ENCODE measurements around the gene ASIC4. TPM values are rescaled to one million over a fixed set of nuclear protein-coding genes. Genes with fewer than 3 reads are reported as not detected.

Gene ASIC4
- total and polyA plus RNA-seq, 2 of the 4 experiments (the other 2 are of a cell fraction), result 0.10 TPM; not detected in 1

- intact Hi-C loops (cut with micrococcal nuclease), result no loop called here
- CTCF ChIA-PET, result interaction anchor here (1.6 kb wide), 1 partner anchor 58 kb away, joined by 4 read pairs; no protein-coding TSS in a partner anchor
- no peak for ATAC-seq (ENCODE audit: low read depth)
Measured at GRCh38 chr2:219471476-219472371, 42.6 kb upstream of the ASIC4 start.

More at GRCh38 chr2:219471476-219472371, 42.6 kb upstream of the ASIC4 start:
- Histone ChIP-seq H3K36me3 (ENCODE audit: control insufficient read depth, insufficient read depth, low read length) (peaks cover 58% of the 10 kb centered on the region; the same call in 1 of the 2 replicates), H4K91ac (ENCODE audit: insufficient read depth, low read depth, low read length) (no peak overlapping the region), H4K5ac (ENCODE audit: low read depth, low read length) (no peak overlapping the region), H4K8ac (ENCODE audit: low read depth in 2 of 2, low read length in 2 of 2) (no peak overlapping the region), H2BK20ac (ENCODE audit: low read depth, low read length) (no peak overlapping the region), H2BK15ac (ENCODE audit: low read depth, low read length) (no peak overlapping the region), H3K4me3 (ENCODE audit: insufficient read depth, low read depth, low read length) (no peak overlapping the region), H3K27ac (ENCODE audit: insufficient read depth, low read length) (no peak overlapping the region), H2BK120ac (ENCODE audit: low read depth, low read length) (no peak overlapping the region), H3K56ac (ENCODE audit: extremely low read depth, insufficient read depth, low read length) (no peak overlapping the region), H2AFZ (replicated peaks; ENCODE audit: low read length, poor library complexity) (no peak overlapping the region), H3K9me1 (ENCODE audit: insufficient read depth, low read length) (no peaks in the 10 kb centered on the region), H3K4ac (ENCODE audit: low read depth, low read length) (no peak overlapping the region), H3K4me1 (ENCODE audit: control insufficient read depth, insufficient read depth, low read length) (peaks cover 17% of the 10 kb centered on the region), H3K4me2 (ENCODE audit: low read depth, low read length) (no peak overlapping the region), H3K18ac (ENCODE audit: low read depth, low read length) (no peak overlapping the region), H3K9me3 (ENCODE audit: control insufficient read depth, insufficient read depth, low read length) (no peaks in the 10 kb centered on the region), H4K20me1 (ENCODE audit: insufficient read depth, low read length) (no peaks in the 10 kb centered on the region; the same call in 1 of the 2 replicates), H3K9ac (ENCODE audit: low read depth, low read length) (no peak overlapping the region), H2AK9ac (replicated peaks; ENCODE audit: low read depth, low read length, poor library complexity) (peak overlapping the region; percentile 48), H3K14ac (replicated peaks; ENCODE audit: low read depth, low read length) (no peak overlapping the region), H2AK5ac (ENCODE audit: low read depth, low read length) (no peak overlapping the region), H3K27me3 (ENCODE audit: control insufficient read depth, insufficient read depth, low read length) (no peaks in the 10 kb centered on the region), H3K79me1 (ENCODE audit: low read depth in 1 of 2, low read length in 2 of 2) (no peaks in the 10 kb centered on the region; a peak in 1 of 4 replicates), H3K23ac (ENCODE audit: low read depth, low read length) (no peak overlapping the region), H2BK5ac (ENCODE audit: low read depth, low read length, poor library complexity, severe bottlenecking) (no peak overlapping the region)
- POLR2A ChIA-PET (ENCODE audit: unreplicated experiment), result no interaction called here
- no peak for DNase-seq
- dilution Hi-C loops (cut with HindIII; ENCODE audit: low sequenced_read_pairs, unreplicated experiment), result no loop called here
- in situ Hi-C loops (cut with MboI; ENCODE audit: low sequenced_read_pairs), result no loop called here
- WGBS, 2 experiments (ENCODE audit: extremely low coverage in 2 of 2, insufficient read length in 1 of 2), result 90% methylated on average over 4 of the region's 22 CpGs; no CpG with 5 or more reads in 1 of the 2 experiments
- no peak for TF ChIP-seq RCOR1 (IDR thresholded peaks at IDR 0.05; ENCODE audit: insufficient replicate concordance, low read length)
- TF ChIP-seq, protein P1, sequence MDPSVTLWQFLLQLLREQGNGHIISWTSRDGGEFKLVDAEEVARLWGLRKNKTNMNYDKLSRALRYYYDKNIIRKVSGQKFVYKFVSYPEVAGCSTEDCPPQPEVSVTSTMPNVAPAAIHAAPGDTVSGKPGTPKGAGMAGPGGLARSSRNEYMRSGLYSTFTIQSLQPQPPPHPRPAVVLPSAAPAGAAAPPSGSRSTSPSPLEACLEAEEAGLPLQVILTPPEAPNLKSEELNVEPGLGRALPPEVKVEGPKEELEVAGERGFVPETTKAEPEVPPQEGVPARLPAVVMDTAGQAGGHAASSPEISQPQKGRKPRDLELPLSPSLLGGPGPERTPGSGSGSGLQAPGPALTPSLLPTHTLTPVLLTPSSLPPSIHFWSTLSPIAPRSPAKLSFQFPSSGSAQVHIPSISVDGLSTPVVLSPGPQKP (IDR thresholded peaks at IDR 0.05; ENCODE audit: borderline replicate concordance, low read depth, low read length), result no peak
- TF ChIP-seq MAZ (IDR thresholded peaks at IDR 0.05; ENCODE audit: borderline replicate concordance, low read depth, low read length), result no peak
- TF ChIP-seq SMC3 (IDR thresholded peaks at IDR 0.05; ENCODE audit: low read depth, low read length), result no peak
- TF ChIP-seq POLR2A (IDR thresholded peaks at IDR 0.05; ENCODE audit: low read depth, low read length), result no peak
- no peak for TF ChIP-seq CHD1 (IDR thresholded peaks at IDR 0.05; ENCODE audit: low read depth, low read length)
- TF ChIP-seq CTCF (conservative IDR thresholded peaks at IDR 0.05; ENCODE audit: low read depth, low read length), result no peak
- no TSS peak for BruUV-seq (replicated peaks)
